ENCODE measurements around the gene PRDM10.
"Not testable (repeated sequence)": the region's sequence is repeated elsewhere in the genome, so short reads cannot be mapped to it uniquely, and the experiment has no call there.

- not testable (repeated sequence) for TF ChIP-seq CTCF (IDR thresholded peaks at IDR 0.05; ENCODE audit: low read depth, low read length); EZH2phosphoT487 (IDR thresholded peaks at IDR 0.05; ENCODE audit: low read depth)
These were observed 13.2 kb upstream of the PRDM10 start for GRCh38 chr11:130015846-130016245.
